Measurements from ENCODE around the gene MUC13. TPM values are rescaled to one million over a fixed set of nuclear protein-coding genes. Genes with fewer than 3 reads are reported as not detected.

MUC13 gene
- total and polyA plus RNA-seq, 2 of the 4 experiments (the other 2 are of a cell fraction): not detected

- Histone ChIP-seq H2AFZ (replicated peaks; ENCODE audit: low read length, poor library complexity) (no peak overlapping the region), H3K79me1 (ENCODE audit: low read depth in 1 of 2, low read length in 2 of 2) (peaks cover 12 to 31% of the 10 kb centered on the region in 2 experiments), H3K4ac (ENCODE audit: low read depth, low read length) (peak overlapping the region; percentile 8), H4K5ac (ENCODE audit: low read depth, low read length) (peak overlapping the region; percentile 39; the same call in 1 of the 2 replicates), H3K9ac (ENCODE audit: low read depth, low read length) (no peak overlapping the region), H3K36me3 (ENCODE audit: control insufficient read depth, insufficient read depth, low read length) (peaks cover 26% of the 10 kb centered on the region), H2BK120ac (ENCODE audit: low read depth, low read length) (no peak overlapping the region), H4K91ac (ENCODE audit: insufficient read depth, low read depth, low read length) (no peak overlapping the region; the same call in 1 of the 2 replicates), H2BK5ac (ENCODE audit: low read depth, low read length, poor library complexity, severe bottlenecking) (no peak overlapping the region), H3K27me3 (ENCODE audit: control insufficient read depth, insufficient read depth, low read length) (no peaks in the 10 kb centered on the region), H2AK9ac (replicated peaks; ENCODE audit: low read depth, low read length, poor library complexity) (no peak overlapping the region), H3K23ac (ENCODE audit: low read depth, low read length) (peak overlapping the region; percentile 0; the same call in 1 of the 2 replicates), H3K18ac (ENCODE audit: low read depth, low read length) (peak overlapping the region; percentile 61), H2BK15ac (ENCODE audit: low read depth, low read length) (no peak overlapping the region), H3K4me3 (ENCODE audit: insufficient read depth, low read depth, low read length) (no peak overlapping the region), H4K20me1 (ENCODE audit: insufficient read depth, low read length) (peaks cover 6% of the 10 kb centered on the region; the same call in 1 of the 2 replicates), H3K27ac (ENCODE audit: insufficient read depth, low read length) (0 out of 2 replicates have a peak overlapping the region, but pooled peaks have one; percentile 17), H2BK20ac (ENCODE audit: low read depth, low read length) (no peak overlapping the region), H3K4me1 (ENCODE audit: control insufficient read depth, insufficient read depth, low read length) (peaks cover 17% of the 10 kb centered on the region), H3K4me2 (ENCODE audit: low read depth, low read length) (no peak overlapping the region), H2AK5ac (ENCODE audit: low read depth, low read length) (no peak overlapping the region), H3K14ac (replicated peaks; ENCODE audit: low read depth, low read length) (peak overlapping the region; percentile 65; the same call in 1 of the 2 replicates), H4K8ac (ENCODE audit: low read depth in 2 of 2, low read length in 2 of 2) (0 out of 4 replicates have a peak overlapping the region, but pooled peaks of 1 of the 2 experiments have one; percentile 5), H3K9me1 (ENCODE audit: insufficient read depth, low read length) (peaks cover 21% of the 10 kb centered on the region), H3K56ac (ENCODE audit: extremely low read depth, insufficient read depth, low read length) (no peak overlapping the region), H3K9me3 (ENCODE audit: control insufficient read depth, insufficient read depth, low read length) (no peaks in the 10 kb centered on the region)
- dilution Hi-C loops (cut with HindIII; ENCODE audit: low sequenced_read_pairs, unreplicated experiment) (no loop called here), intact Hi-C loops (cut with micrococcal nuclease) (loop anchor here (10.0 kb wide), 1 partner anchor 418 kb away; no protein-coding TSS in a partner anchor), in situ Hi-C loops (cut with MboI; ENCODE audit: low sequenced_read_pairs) (loop anchor here (25.0 kb wide), 1 partner anchor 604 kb away; the partner anchor contains the start of gene OSBPL11)
- POLR2A ChIA-PET (ENCODE audit: unreplicated experiment): no interaction called here
- no peak for ATAC-seq (ENCODE audit: low read depth)
- WGBS, 2 experiments (ENCODE audit: extremely low coverage in 2 of 2, insufficient read length in 1 of 2): 89% methylated on average over 1 of the region's 2 CpGs; no CpG with 5 or more reads in 1 of the 2 experiments
- TF ChIP-seq NFE2L2 (IDR thresholded peaks at IDR 0.05; ENCODE audit: low read depth, low read length) (no peak), BHLHE40 (IDR thresholded peaks at IDR 0.05; ENCODE audit: low read depth, low read length) (no peak), RFX5 (IDR thresholded peaks at IDR 0.05; ENCODE audit: low read depth, low read length) (no peak), CHD1 (IDR thresholded peaks at IDR 0.05; ENCODE audit: low read depth, low read length) (no peak), SMC3 (IDR thresholded peaks at IDR 0.05; ENCODE audit: low read depth, low read length) (no peak)
- DNase-seq: no peak
- no TSS peak for BruUV-seq (replicated peaks)
- CTCF ChIA-PET: interaction anchor here (0.6 to 1.0 kb wide), 2 partner anchors 174 to 222 kb away, joined by 3 read pairs; no protein-coding TSS in a partner anchor
Observed at GRCh38 chr3:124982855-124983254, 48.3 kb upstream of the MUC13 start.
